GM10266 (cell line): ENCODE results near the gene CACUL1.
"Not testable (repeated sequence)": the region's sequence is repeated elsewhere in the genome, so short reads cannot be mapped to it uniquely, and the experiment has no call there.

Experiments
- DNase-seq: peaks from one replicate; pipeline ENCODE4 v3.0.0; 2012; ENCODE audit errors: extremely low spot score
- TF ChIP-seq, protein P1 (sequence below): IDR thresholded peaks from 2 replicates; pipeline ENCODE4 v1.5.1; 2012; ENCODE audit warnings: mild to moderate bottlenecking, low read depth; ENCODE audit not compliant: control insufficient read depth, insufficient read depth; ENCODE audit errors: missing control alignments

Gene CACUL1

GRCh38 chr10:118752409-118752808 lies 2.4 kb downstream of the CACUL1 start:
- no peak for DNase-seq

GRCh38 chr10:118751265-118751664 lies 3.5 kb downstream of the CACUL1 start:
- TF ChIP-seq, protein P1, sequence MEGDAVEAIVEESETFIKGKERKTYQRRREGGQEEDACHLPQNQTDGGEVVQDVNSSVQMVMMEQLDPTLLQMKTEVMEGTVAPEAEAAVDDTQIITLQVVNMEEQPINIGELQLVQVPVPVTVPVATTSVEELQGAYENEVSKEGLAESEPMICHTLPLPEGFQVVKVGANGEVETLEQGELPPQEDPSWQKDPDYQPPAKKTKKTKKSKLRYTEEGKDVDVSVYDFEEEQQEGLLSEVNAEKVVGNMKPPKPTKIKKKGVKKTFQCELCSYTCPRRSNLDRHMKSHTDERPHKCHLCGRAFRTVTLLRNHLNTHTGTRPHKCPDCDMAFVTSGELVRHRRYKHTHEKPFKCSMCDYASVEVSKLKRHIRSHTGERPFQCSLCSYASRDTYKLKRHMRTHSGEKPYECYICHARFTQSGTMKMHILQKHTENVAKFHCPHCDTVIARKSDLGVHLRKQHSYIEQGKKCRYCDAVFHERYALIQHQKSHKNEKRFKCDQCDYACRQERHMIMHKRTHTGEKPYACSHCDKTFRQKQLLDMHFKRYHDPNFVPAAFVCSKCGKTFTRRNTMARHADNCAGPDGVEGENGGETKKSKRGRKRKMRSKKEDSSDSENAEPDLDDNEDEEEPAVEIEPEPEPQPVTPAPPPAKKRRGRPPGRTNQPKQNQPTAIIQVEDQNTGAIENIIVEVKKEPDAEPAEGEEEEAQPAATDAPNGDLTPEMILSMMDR, result no peak
- no peak for DNase-seq

More at GRCh38 chr10:118752409-118752808, 2.4 kb downstream of the CACUL1 start:
- TF ChIP-seq, protein P1, result no peak

DNA sequence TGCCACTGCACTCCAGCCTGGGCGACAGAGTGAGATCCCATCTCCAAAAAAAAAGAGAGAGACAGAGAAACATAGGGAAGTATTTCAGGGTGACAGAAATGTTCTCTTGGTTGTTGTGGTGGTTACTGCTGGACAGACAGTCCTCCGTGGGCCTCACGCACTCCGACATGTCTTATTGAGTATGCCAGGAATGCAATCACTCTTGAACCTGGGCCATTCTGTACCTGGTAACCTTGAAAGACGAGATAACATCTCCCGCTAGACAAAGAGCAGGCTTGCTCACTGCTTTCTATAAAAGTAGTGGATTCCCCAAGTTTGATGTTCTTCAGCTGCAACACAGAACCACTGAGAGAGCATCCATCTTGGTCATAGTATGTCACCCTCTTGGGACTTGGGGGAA lies 6.7 kb downstream of the CACUL1 start:
- TF ChIP-seq, protein P1, result no peak
- DNase-seq, result no peak

GRCh38 chr10:118746246-118746645 lies 8.5 kb downstream of the CACUL1 start:
- no peak for DNase-seq
- TF ChIP-seq, protein P1, result no peak

DNA sequence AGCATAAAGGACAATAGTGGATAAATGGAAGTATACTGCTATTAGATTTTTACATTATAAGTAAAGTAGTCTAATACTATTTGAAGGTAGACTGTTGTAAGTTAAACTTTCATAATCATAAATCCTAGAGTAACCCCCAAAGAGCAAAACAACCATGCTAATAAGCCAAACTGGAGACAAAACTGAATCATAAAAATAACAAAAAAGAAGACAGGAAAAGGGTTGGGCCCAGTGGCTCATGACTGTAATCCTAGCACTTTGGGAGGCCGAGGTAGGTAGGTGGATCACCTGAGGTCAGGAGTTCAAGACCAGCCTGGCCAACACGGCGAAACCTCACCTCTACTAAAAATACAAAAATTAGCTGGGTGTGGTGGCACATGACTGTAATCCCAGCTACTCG lies 9.7 kb downstream of the CACUL1 start:
- no peak for DNase-seq
- TF ChIP-seq, protein P1, result no peak

GRCh38 chr10:118744346-118744918 lies 10.3 kb downstream of the CACUL1 start:
- not testable (repeated sequence) for DNase-seq

DNA sequence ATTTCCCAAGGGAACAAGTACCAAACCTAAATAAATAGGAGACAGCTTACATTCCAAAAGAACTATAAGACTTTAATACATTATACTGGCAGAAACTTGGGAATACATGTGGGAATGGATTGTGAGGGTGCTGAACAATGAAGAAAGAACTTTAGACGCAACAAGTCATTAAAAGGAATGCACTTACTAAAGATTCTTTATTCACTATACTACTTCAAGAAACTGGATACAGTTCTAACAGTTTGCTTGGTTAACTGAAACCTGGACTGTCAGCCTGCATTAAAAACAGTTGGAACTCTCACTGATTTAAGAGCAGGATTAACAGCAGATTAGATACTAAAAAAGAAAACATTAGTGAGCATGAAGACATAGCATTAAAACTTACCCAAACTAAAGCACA lies 12.0 kb downstream of the CACUL1 start:
- DNase-seq, result no peak
- TF ChIP-seq, protein P1, result no peak

- TF ChIP-seq, protein P1, result no peak
- no peak for DNase-seq
These were observed 12.7 kb downstream of the CACUL1 start for GRCh38 chr10:118742032-118742431.
